Measurements from ENCODE around the gene HOTAIR.

The HOTAIR gene

GRCh38 chr12:53993162-53994008 is 18.6 kb upstream of the HOTAIR start:
- ChIA-PET CTCF (interaction anchor here (0.6 to 1.5 kb wide), 4 partner anchors 8 to 247 kb away, joined by 3 to 4 read pairs (median 4); partner anchors contain the start of gene HOXC10), POLR2A (ENCODE audit: low non-redundant PET) (no interaction called here)
- DNase-seq (ENCODE audit: low spot score): no peak
- TF ChIP-seq CTCF (conservative IDR thresholded peaks at IDR 0.05; ENCODE audit: low read depth): no peak
- no peak overlapping the region for H3K27ac ChIP-seq

GRCh38 chr12:53992377-53992889 is 17.7 kb upstream of the HOTAIR start:
- TF ChIP-seq CTCF (conservative IDR thresholded peaks at IDR 0.05; ENCODE audit: low read depth): no peak
- H3K27ac ChIP-seq: no peak overlapping the region
- ChIA-PET POLR2A (ENCODE audit: low non-redundant PET) (no interaction called here), CTCF (interaction anchor here (0.6 to 2.0 kb wide), 7 partner anchors 7 to 246 kb away, joined by 3 to 9 read pairs (median 4); partner anchors contain the start of gene HOXC10)
- no peak for DNase-seq (ENCODE audit: low spot score)

- no peak overlapping the region for H3K27ac ChIP-seq
- POLR2A ChIA-PET (ENCODE audit: low non-redundant PET): interaction anchor here (0.6 kb wide), 1 partner anchor 202 kb away, joined by 5 read pairs; no protein-coding TSS in a partner anchor
Measured at GRCh38 chr12:53991077-53991460, 16.3 kb upstream of the HOTAIR start.

GRCh38 chr12:53990311-53991076 is 15.7 kb upstream of the HOTAIR start:
- no peak overlapping the region for H3K27ac ChIP-seq
- CTCF ChIA-PET: interaction anchor here (0.6 to 2.0 kb wide), 4 partner anchors 12 to 218 kb away, joined by 3 to 9 read pairs (median 6); no protein-coding TSS in a partner anchor
- TF ChIP-seq CTCF (conservative IDR thresholded peaks at IDR 0.05; ENCODE audit: low read depth): no peak
- POLR2A ChIA-PET (ENCODE audit: low non-redundant PET): interaction anchor here (0.6 kb wide), 1 partner anchor 202 kb away, joined by 5 read pairs; no protein-coding TSS in a partner anchor
- no peak for DNase-seq (ENCODE audit: low spot score)

More at GRCh38 chr12:53991077-53991460, 16.3 kb upstream of the HOTAIR start:
- CTCF ChIA-PET: interaction anchor here (0.6 to 2.0 kb wide), 4 partner anchors 15 to 217 kb away, joined by 3 to 9 read pairs (median 4); no protein-coding TSS in a partner anchor
- TF ChIP-seq CTCF (conservative IDR thresholded peaks at IDR 0.05; ENCODE audit: low read depth): no peak
- no peak for DNase-seq (ENCODE audit: low spot score)

- POLR2A ChIA-PET (ENCODE audit: low non-redundant PET): no interaction called here
- CTCF ChIA-PET: interaction anchor here (0.7 to 1.5 kb wide), 3 partner anchors 13 to 212 kb away, joined by 3 to 9 read pairs (median 9); no protein-coding TSS in a partner anchor
- H3K27ac ChIP-seq: no peak overlapping the region
- DNase-seq (ENCODE audit: low spot score): no peak
- peak; percentile 57 for TF ChIP-seq CTCF (conservative IDR thresholded peaks at IDR 0.05; ENCODE audit: low read depth)
Measured at GRCh38 chr12:53989227-53990113, 14.7 kb upstream of the HOTAIR start.
